ENCODE results near the gene NHLH1. TPM values are rescaled to one million over a fixed set of nuclear protein-coding genes. Genes with fewer than 3 reads are reported as not detected.

The NHLH1 gene
- total and polyA plus RNA-seq, 10 of the 15 experiments (the other 5 are each of a cell fraction or from before 2014, with no cell fraction given) = 0.22 to 0.98 (median 0.43) TPM; not detected in 1

DNA sequence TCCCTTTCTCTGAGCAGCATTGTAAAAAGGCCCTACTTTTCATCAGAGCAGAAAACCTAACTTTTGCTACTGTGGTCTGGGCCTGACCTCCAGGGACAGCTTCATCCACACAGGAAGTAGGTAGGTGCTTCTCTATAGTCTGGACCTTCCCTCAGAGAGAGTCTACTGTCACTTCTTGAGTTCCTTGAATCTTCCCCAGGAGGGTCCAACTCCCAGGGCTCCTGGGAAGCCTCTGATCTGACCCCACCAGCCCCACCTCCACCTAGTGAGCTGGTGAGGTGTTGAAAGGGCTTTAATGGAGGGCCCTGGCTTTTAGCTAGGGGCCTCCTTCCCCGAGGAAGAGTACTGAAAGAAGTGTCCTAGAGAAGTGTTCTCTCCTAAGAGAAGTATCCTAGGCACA is 30.8 kb downstream of the NHLH1 start (continued):
- TF ChIP-seq, protein P1, sequence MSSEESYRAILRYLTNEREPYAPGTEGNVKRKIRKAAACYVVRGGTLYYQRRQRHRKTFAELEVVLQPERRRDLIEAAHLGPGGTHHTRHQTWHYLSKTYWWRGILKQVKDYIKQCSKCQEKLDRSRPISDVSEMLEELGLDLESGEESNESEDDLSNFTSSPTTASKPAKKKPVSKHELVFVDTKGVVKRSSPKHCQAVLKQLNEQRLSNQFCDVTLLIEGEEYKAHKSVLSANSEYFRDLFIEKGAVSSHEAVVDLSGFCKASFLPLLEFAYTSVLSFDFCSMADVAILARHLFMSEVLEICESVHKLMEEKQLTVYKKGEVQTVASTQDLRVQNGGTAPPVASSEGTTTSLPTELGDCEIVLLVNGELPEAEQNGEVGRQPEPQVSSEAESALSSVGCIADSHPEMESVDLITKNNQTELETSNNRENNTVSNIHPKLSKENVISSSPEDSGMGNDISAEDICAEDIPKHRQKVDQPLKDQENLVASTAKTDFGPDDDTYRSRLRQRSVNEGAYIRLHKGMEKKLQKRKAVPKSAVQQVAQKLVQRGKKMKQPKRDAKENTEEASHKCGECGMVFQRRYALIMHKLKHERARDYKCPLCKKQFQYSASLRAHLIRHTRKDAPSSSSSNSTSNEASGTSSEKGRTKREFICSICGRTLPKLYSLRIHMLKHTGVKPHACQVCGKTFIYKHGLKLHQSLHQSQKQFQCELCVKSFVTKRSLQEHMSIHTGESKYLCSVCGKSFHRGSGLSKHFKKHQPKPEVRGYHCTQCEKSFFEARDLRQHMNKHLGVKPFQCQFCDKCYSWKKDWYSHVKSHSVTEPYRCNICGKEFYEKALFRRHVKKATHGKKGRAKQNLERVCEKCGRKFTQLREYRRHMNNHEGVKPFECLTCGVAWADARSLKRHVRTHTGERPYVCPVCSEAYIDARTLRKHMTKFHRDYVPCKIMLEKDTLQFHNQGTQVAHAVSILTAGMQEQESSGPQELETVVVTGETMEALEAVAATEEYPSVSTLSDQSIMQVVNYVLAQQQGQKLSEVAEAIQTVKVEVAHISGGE (CRISPR knock-in tag; IDR thresholded peaks at IDR 0.05) = no peak
- TF ChIP-seq NFIC (IDR thresholded peaks at IDR 0.05; ENCODE audit: low read depth, low read length) (no peak), HCFC1 (IDR thresholded peaks at IDR 0.05; ENCODE audit: low read length) (no peak), NFXL1 (IDR thresholded peaks at IDR 0.05; ENCODE audit: borderline replicate concordance) (no peak), HDGF (IDR thresholded peaks at IDR 0.05) (no peak)
- TF ChIP-seq, protein P2, sequence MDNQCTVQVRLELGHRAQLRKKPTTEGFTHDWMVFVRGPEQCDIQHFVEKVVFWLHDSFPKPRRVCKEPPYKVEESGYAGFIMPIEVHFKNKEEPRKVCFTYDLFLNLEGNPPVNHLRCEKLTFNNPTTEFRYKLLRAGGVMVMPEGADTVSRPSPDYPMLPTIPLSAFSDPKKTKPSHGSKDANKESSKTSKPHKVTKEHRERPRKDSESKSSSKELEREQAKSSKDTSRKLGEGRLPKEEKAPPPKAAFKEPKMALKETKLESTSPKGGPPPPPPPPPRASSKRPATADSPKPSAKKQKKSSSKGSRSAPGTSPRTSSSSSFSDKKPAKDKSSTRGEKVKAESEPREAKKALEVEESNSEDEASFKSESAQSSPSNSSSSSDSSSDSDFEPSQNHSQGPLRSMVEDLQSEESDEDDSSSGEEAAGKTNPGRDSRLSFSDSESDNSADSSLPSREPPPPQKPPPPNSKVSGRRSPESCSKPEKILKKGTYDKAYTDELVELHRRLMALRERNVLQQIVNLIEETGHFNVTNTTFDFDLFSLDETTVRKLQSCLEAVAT (IDR thresholded peaks at IDR 0.05) = no peak

DNA sequence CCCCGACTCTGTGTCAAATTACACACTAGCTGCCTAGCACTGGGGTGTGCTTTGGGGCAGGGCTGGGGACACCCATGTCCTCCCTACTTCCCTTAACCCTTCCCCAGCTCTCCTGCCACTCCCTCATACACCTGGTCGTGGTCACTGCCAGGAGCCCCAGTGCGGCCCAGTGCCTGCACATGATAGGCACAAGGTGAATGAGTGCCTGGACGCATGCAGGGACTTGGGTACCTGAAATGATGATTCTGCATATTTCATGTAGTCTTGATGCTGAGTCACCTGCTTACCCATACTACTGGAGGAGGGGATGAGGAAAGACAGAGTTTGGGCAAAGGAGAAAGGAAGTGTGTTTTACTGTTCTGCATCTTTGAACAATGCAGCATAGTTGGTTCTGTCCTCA is 32.0 kb downstream of the NHLH1 start:
- BruUV-seq (replicated peaks) = no TSS peak
- in situ Hi-C loops (cut with MboI) = no loop called here
- ChIA-PET CTCF (interaction anchor here (0.6 to 3.1 kb wide), 3 partner anchors 22 to 526 kb away, joined by 3 to 15 read pairs (median 3); no protein-coding TSS in a partner anchor), POLR2A (no interaction called here), RAD21 (ENCODE audit: unreplicated experiment) (no interaction called here), SMC1A (ENCODE audit: uncharacterized antibody, unreplicated experiment) (no interaction called here)
- no peak overlapping the region for H3K4me2 ChIP-seq (ENCODE audit: control insufficient read depth, insufficient read depth)
- DNase-seq (ENCODE audit: low read depth, low spot score) (no peak), FAIRE-seq (no peak), ATAC-seq (no peak)
- peaks cover 0 to 4% of the 10 kb centered on the region in 2 experiments; a peak in 3 of 4 replicates for H3K27me3 ChIP-seq (replicated peaks in 1 of 2; ENCODE audit: control insufficient read depth in 2 of 2, insufficient read depth in 2 of 2, low read length in 1 of 2)
- H3K36me3 ChIP-seq (ENCODE audit: control insufficient read depth in 2 of 2, insufficient read depth in 2 of 2, low read length in 1 of 2) = no peaks in the 10 kb centered on the region
- TF ChIP-seq, protein P3, sequence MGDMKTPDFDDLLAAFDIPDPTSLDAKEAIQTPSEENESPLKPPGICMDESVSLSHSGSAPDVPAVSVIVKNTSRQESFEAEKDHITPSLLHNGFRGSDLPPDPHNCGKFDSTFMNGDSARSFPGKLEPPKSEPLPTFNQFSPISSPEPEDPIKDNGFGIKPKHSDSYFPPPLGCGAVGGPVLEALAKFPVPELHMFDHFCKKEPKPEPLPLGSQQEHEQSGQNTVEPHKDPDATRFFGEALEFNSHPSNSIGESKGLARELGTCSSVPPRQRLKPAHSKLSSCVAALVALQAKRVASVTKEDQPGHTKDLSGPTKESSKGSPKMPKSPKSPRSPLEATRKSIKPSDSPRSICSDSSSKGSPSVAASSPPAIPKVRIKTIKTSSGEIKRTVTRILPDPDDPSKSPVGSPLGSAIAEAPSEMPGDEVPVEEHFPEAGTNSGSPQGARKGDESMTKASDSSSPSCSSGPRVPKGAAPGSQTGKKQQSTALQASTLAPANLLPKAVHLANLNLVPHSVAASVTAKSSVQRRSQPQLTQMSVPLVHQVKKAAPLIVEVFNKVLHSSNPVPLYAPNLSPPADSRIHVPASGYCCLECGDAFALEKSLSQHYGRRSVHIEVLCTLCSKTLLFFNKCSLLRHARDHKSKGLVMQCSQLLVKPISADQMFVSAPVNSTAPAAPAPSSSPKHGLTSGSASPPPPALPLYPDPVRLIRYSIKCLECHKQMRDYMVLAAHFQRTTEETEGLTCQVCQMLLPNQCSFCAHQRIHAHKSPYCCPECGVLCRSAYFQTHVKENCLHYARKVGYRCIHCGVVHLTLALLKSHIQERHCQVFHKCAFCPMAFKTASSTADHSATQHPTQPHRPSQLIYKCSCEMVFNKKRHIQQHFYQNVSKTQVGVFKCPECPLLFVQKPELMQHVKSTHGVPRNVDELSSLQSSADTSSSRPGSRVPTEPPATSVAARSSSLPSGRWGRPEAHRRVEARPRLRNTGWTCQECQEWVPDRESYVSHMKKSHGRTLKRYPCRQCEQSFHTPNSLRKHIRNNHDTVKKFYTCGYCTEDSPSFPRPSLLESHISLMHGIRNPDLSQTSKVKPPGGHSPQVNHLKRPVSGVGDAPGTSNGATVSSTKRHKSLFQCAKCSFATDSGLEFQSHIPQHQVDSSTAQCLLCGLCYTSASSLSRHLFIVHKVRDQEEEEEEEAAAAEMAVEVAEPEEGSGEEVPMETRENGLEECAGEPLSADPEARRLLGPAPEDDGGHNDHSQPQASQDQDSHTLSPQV (IDR thresholded peaks at IDR 0.05) = no peak
- TF ChIP-seq SMC3 (IDR thresholded peaks at IDR 0.05; ENCODE audit: borderline replicate concordance, low read length) (no peak), NBN (IDR thresholded peaks at IDR 0.05) (no peak), SMAD5 (IDR thresholded peaks at IDR 0.05; ENCODE audit: low read depth) (no peak), SRF (IDR thresholded peaks at IDR 0.05; ENCODE audit: low read depth in 2 of 2, low read length in 2 of 2) (no peak), ZNF274 (IDR thresholded peaks at IDR 0.05; ENCODE audit: insufficient read depth, insufficient read length) (no peak), ETV6 (conservative IDR thresholded peaks at IDR 0.05 in 1 of 2, IDR thresholded peaks at IDR 0.05 in 1 of 2; ENCODE audit: borderline replicate concordance in 1 of 2, low read depth in 1 of 2) (no peak)
- no peaks in the 10 kb centered on the region for H3K9me3 ChIP-seq (replicated peaks; ENCODE audit: control insufficient read depth, insufficient read depth, low read length)
- WGBS (ENCODE audit: insufficient coverage, insufficient replicate concordance, low lambda C conversion rate, missing lambda C conversion rate) = 53% methylated on average over 4 of the region's 4 CpGs
- H3K27ac ChIP-seq (ENCODE audit: control insufficient read depth, insufficient read depth) = no peak overlapping the region
- no peak overlapping the region for H2AFZ ChIP-seq (ENCODE audit: control insufficient read depth, low read depth, low read length)
- H3K79me2 ChIP-seq (ENCODE audit: control insufficient read depth, insufficient read depth, low read length) = no peaks in the 10 kb centered on the region
- H3K9ac ChIP-seq (ENCODE audit: control insufficient read depth, insufficient read depth, low read length) = no peak overlapping the region
- H4K20me1 ChIP-seq (ENCODE audit: control insufficient read depth, insufficient read depth) = no peaks in the 10 kb centered on the region
- H3K4me1 ChIP-seq (ENCODE audit: control insufficient read depth, insufficient read depth, low read length) = no peaks in the 10 kb centered on the region
- intact Hi-C loops (cut with micrococcal nuclease; ENCODE audit: unreplicated experiment) = no loop called here
- no peak overlapping the region for H3K4me3 ChIP-seq
